ENCODE results near the gene MORC2. TPM values are rescaled to one million over a fixed set of nuclear protein-coding genes. Genes with fewer than 3 reads are reported as not detected.

Gene MORC2
- total and polyA plus RNA-seq, 2 donors = 10.7 to 45.1 TPM

DNA sequence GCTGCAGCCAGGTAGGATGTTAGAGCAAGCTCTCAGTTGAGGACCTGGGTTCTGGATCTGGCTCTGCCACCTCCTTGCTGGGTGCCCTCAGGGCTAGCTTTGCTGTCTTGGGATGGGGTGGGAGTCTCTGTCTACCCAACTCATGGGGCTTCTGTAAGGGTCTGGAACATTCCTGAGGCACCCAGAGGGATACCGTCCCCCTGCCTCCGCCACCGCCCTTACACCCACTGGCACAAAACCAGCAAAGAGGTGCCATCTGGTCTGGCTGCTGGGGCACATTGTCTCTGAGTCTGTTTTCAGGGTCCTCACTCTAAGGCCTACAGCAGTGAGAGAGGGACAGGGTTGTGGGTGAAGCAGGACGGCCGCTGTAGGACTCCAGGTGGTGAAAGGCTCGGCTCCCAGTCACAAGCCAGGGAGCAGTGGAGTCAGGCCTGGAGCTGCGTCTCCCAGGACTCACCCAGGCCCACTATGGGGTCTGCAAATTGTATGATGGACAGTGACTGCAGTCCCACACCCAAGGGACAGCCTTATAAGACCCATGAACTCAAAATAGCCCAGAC is 84.9 kb downstream of the MORC2 start:
- Histone ChIP-seq H3K9me3 (ENCODE audit: control insufficient read depth in 2 of 2, insufficient read depth in 1 of 2, low read length in 1 of 2) (no peaks in the 10 kb centered on the region), H3K27ac (ENCODE audit: low read depth in 1 of 2, low read length in 1 of 2) (no peak overlapping the region), H3K4me1 (ENCODE audit: control insufficient read depth in 2 of 2, insufficient read depth in 2 of 2, low read length in 2 of 2) (peaks cover 0 to 3% of the 10 kb centered on the region in 2 donors), H3K4me3 (ENCODE audit: low read length in 2 of 2) (no peak overlapping the region), H3K27me3 (ENCODE audit: control insufficient read depth in 2 of 2, insufficient read depth in 1 of 2, low read length in 1 of 2) (no peaks in the 10 kb centered on the region), H3K36me3 (ENCODE audit: control insufficient read depth in 2 of 2, insufficient read depth in 2 of 2, low read length in 1 of 2) (no peaks in the 10 kb centered on the region)
- WGBS = 97% methylated on average over 7 of the region's 7 CpGs
- no peak for DNase-seq (ENCODE audit: low read depth in 6 of 9, low spot score in 9 of 9)

DNA sequence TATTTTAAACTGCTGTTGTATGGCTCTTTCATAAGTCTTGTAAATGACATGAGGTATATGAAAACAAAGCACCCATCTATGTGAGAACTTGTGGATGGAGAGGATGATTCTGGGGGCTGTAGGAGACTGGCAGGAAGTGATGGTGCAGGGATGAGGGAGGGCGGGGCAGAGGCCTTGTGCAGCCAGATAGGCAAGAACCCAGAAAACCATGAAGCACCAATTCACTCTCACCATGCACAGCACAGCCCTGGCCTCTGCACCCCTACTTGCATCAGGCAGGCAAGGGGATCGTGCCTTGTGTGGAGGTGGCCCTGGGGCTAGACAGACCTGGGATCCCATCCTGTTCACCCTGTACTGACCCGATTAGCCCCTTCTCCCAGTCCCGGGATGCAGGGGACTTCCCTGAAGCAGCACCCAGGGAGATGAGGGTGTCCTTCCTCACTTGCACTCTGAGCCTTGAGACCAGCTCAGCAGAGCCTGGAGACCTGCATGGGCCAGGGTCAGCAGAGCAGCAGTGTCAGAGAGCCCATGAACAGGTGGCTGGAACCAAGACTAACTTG is 85.5 kb downstream of the MORC2 start:
- DNase-seq (ENCODE audit: low read depth in 6 of 9, low spot score in 9 of 9) = no peak
- H3K27me3 ChIP-seq (ENCODE audit: control insufficient read depth in 2 of 2, insufficient read depth in 1 of 2, low read length in 1 of 2) = no peaks in the 10 kb centered on the region
- H3K4me3 ChIP-seq (ENCODE audit: low read length in 2 of 2) = no peak overlapping the region
- 96% methylated on average over 4 of the region's 4 CpGs for WGBS
- H3K4me1 ChIP-seq (ENCODE audit: control insufficient read depth in 2 of 2, insufficient read depth in 2 of 2, low read length in 2 of 2) = peaks cover 0 to 3% of the 10 kb centered on the region in 2 donors
- H3K9me3 ChIP-seq (ENCODE audit: control insufficient read depth in 2 of 2, insufficient read depth in 1 of 2, low read length in 1 of 2) = no peaks in the 10 kb centered on the region
- H3K27ac ChIP-seq (ENCODE audit: low read depth in 1 of 2, low read length in 1 of 2) = no peak overlapping the region
- no peaks in the 10 kb centered on the region for H3K36me3 ChIP-seq (ENCODE audit: control insufficient read depth in 2 of 2, insufficient read depth in 2 of 2, low read length in 1 of 2)

DNA sequence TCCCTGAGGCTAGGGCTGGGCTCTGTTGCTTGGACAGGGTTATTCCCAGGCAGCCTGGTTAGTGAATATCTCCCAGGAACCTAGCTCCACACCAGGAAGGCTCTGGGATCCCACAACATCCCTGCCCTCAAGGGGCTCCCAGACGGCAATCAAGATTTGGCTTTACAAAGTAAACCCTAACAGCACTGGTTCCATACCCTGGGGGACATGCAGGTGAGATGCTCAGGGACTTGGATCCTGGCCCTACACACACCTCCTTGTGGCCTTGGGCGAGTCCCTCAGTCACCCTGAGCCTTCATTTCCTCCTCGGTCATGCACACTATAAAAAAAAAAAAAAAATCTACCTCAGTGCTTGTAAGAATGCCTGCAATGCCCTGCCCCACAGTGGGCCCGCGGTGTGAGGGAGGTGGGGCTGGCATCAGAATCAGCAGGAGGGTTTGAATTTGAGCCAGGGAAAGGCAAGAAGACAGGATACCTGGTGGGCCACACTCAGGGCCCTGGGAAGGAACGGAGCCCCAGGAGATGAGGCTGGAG is 86.3 kb downstream of the MORC2 start:
- no peaks in the 10 kb centered on the region for H3K27me3 ChIP-seq (ENCODE audit: control insufficient read depth in 2 of 2, insufficient read depth in 1 of 2, low read length in 1 of 2)
- 94% methylated on average over 6 of the region's 6 CpGs for WGBS
- no peak overlapping the region for H3K27ac ChIP-seq (ENCODE audit: low read depth in 1 of 2, low read length in 1 of 2)
- H3K9me3 ChIP-seq (ENCODE audit: control insufficient read depth in 2 of 2, insufficient read depth in 1 of 2, low read length in 1 of 2) = no peaks in the 10 kb centered on the region
- H3K4me1 ChIP-seq (ENCODE audit: control insufficient read depth in 2 of 2, insufficient read depth in 2 of 2, low read length in 2 of 2) = peaks cover 0 to 3% of the 10 kb centered on the region in 2 donors
- no peaks in the 10 kb centered on the region for H3K36me3 ChIP-seq (ENCODE audit: control insufficient read depth in 2 of 2, insufficient read depth in 2 of 2, low read length in 1 of 2)
- H3K4me3 ChIP-seq (ENCODE audit: low read length in 2 of 2) = no peak overlapping the region
- no peak for DNase-seq (ENCODE audit: low read depth in 6 of 9, low spot score in 9 of 9)

DNA sequence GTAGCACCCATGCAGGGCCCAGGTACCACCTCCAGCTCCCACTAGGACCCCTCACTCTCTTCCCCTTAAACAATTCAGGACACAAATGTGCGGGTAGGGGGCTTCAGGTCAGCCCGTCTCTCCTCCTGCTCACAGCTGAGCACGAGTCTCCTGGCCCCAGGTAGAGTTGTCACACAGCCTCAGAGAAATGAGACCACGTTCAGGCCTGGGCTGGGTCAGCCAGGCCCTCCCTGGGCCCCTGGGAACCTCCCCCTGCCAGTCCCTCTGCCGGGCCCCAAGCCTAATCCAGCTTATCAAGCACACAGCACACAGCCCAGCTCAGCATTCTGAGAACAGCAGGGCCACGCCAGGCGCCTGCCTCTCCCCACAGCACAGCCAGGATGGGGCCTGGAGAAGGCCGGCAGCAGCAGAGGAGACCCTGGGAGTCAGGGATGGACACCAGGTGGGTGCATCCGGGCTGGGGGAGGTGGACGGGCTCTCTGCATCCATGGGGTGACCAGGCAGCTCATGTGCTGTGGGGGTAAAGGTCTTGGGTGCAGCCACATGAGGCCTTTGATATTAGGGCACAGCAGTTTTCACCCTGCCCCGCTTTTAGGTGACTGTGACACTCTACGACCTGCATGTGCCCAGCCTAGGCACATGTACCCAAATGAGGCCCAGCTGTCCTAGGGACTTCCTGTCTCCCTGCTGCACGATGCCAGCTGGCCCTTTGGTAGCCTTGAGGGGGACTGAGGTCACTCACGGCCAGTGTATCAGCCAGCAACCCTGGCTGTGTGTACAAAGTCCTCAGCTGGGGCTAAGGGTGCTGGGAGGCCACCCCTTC is 87.0 kb downstream of the MORC2 start:
- H3K4me1 ChIP-seq (ENCODE audit: control insufficient read depth in 2 of 2, insufficient read depth in 2 of 2, low read length in 2 of 2) = peaks cover 0 to 3% of the 10 kb centered on the region in 2 donors
- no peak overlapping the region for H3K4me3 ChIP-seq (ENCODE audit: low read length in 2 of 2)
- no peaks in the 10 kb centered on the region for H3K27me3 ChIP-seq (ENCODE audit: control insufficient read depth in 2 of 2, insufficient read depth in 1 of 2, low read length in 1 of 2)
- no peaks in the 10 kb centered on the region for H3K9me3 ChIP-seq (ENCODE audit: control insufficient read depth in 2 of 2, insufficient read depth in 1 of 2, low read length in 1 of 2)
- WGBS = 92% methylated on average over 14 of the region's 14 CpGs
- DNase-seq (ENCODE audit: low read depth in 6 of 9, low spot score in 9 of 9) = no peak
- no peaks in the 10 kb centered on the region for H3K36me3 ChIP-seq (ENCODE audit: control insufficient read depth in 2 of 2, insufficient read depth in 2 of 2, low read length in 1 of 2)
- H3K27ac ChIP-seq (ENCODE audit: low read depth in 1 of 2, low read length in 1 of 2) = no peak overlapping the region

DNA sequence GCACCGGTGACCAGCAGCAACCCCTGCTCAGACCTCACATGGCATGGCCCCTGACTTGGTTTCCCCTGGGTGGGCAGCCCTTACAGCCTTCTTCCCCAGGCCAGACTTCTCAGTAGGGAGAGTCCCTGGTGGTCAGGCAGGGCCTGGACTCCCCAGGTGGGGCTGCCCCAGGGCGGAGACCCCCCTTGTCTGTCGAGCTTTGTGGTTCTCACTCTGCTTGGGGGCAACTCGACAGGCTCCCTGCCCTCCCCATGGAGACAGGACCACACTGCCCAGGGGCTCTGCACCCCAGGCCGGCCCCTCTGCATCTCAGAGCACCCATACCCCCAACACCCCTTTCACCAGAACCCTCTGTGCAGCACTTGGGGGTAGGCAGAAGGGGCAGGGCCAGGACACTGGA is 87.7 kb downstream of the MORC2 start:
- H3K4me3 ChIP-seq (ENCODE audit: low read length in 2 of 2) = no peak overlapping the region
- no peaks in the 10 kb centered on the region for H3K27me3 ChIP-seq (ENCODE audit: control insufficient read depth in 2 of 2, insufficient read depth in 1 of 2, low read length in 1 of 2)
- DNase-seq (ENCODE audit: low read depth in 6 of 9, low spot score in 9 of 9) = no peak
- H3K36me3 ChIP-seq (ENCODE audit: control insufficient read depth in 2 of 2, insufficient read depth in 2 of 2, low read length in 1 of 2) = no peaks in the 10 kb centered on the region
- no peaks in the 10 kb centered on the region for H3K9me3 ChIP-seq (ENCODE audit: control insufficient read depth in 2 of 2, insufficient read depth in 1 of 2, low read length in 1 of 2)
- H3K4me1 ChIP-seq (ENCODE audit: control insufficient read depth in 2 of 2, insufficient read depth in 2 of 2, low read length in 2 of 2) = peaks cover 0 to 3% of the 10 kb centered on the region in 2 donors
- 96% methylated on average over 5 of the region's 5 CpGs for WGBS
- H3K27ac ChIP-seq (ENCODE audit: low read depth in 1 of 2, low read length in 1 of 2) = no peak overlapping the region

DNA sequence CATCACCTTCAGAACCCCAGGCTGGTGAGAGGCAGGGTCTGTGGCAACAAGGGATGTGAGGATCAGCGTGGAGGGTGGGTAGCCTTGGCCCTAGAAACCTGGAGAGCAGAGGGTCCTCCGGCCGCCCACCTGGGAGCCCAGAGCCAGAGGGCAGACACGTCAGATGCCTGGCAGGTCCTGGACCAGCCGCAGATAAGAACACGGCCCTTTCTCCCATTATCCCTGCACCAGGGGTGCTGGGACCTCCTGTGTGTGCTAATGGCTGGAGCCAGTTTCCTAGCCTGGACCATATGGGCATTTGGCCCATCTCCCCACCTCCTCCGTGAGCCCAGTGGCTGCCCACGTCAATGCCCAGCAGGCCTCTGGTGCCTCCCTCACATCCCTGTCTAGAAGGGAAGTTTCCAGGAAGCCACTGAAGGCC is 88.4 kb downstream of the MORC2 start:
- DNase-seq (ENCODE audit: low read depth in 6 of 9, low spot score in 9 of 9) = no peak
- 97% methylated on average over 8 of the region's 8 CpGs for WGBS
- H3K9me3 ChIP-seq (ENCODE audit: control insufficient read depth in 2 of 2, insufficient read depth in 1 of 2, low read length in 1 of 2) = no peaks in the 10 kb centered on the region

DNA sequence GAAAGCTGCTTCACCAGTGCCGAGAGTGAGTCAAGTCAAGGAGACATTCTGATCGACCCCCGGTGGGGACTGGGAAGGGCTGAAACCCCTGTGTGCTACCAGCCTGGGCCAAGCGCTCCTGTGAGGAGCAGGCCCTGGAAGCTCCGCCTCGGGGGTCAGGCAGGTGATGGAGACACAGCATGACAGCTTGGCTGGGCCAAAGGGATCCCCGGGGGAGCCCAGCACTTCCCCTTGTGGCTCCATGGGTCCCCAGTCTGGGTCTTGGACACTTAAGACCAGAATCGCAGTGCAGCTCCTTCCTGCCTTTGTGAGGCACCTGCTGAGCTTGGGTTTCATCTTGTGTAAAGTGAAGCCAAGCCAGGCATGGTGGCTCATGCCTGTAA is 89.2 kb downstream of the MORC2 start:
- Histone ChIP-seq H3K27ac (ENCODE audit: low read depth in 1 of 2, low read length in 1 of 2) (no peak overlapping the region), H3K9me3 (ENCODE audit: control insufficient read depth in 2 of 2, insufficient read depth in 1 of 2, low read length in 1 of 2) (no peaks in the 10 kb centered on the region), H3K4me3 (ENCODE audit: low read length in 2 of 2) (no peak overlapping the region), H3K36me3 (ENCODE audit: control insufficient read depth in 2 of 2, insufficient read depth in 2 of 2, low read length in 1 of 2) (no peaks in the 10 kb centered on the region), H3K4me1 (ENCODE audit: control insufficient read depth in 2 of 2, insufficient read depth in 2 of 2, low read length in 2 of 2) (peaks cover 0 to 3% of the 10 kb centered on the region in 2 donors), H3K27me3 (ENCODE audit: control insufficient read depth in 2 of 2, insufficient read depth in 1 of 2, low read length in 1 of 2) (no peaks in the 10 kb centered on the region)
- 88% methylated on average over 8 of the region's 8 CpGs for WGBS
- DNase-seq (ENCODE audit: low read depth in 6 of 9, low spot score in 9 of 9) = no peak

More for the DNA sequence above, 88.4 kb downstream of the MORC2 start:
- Histone ChIP-seq H3K4me3 (ENCODE audit: low read length in 2 of 2) (no peak overlapping the region), H3K4me1 (ENCODE audit: control insufficient read depth in 2 of 2, insufficient read depth in 2 of 2, low read length in 2 of 2) (peaks cover 0 to 3% of the 10 kb centered on the region in 2 donors), H3K36me3 (ENCODE audit: control insufficient read depth in 2 of 2, insufficient read depth in 2 of 2, low read length in 1 of 2) (no peaks in the 10 kb centered on the region), H3K27ac (ENCODE audit: low read depth in 1 of 2, low read length in 1 of 2) (no peak overlapping the region), H3K27me3 (ENCODE audit: control insufficient read depth in 2 of 2, insufficient read depth in 1 of 2, low read length in 1 of 2) (no peaks in the 10 kb centered on the region)

DNA sequence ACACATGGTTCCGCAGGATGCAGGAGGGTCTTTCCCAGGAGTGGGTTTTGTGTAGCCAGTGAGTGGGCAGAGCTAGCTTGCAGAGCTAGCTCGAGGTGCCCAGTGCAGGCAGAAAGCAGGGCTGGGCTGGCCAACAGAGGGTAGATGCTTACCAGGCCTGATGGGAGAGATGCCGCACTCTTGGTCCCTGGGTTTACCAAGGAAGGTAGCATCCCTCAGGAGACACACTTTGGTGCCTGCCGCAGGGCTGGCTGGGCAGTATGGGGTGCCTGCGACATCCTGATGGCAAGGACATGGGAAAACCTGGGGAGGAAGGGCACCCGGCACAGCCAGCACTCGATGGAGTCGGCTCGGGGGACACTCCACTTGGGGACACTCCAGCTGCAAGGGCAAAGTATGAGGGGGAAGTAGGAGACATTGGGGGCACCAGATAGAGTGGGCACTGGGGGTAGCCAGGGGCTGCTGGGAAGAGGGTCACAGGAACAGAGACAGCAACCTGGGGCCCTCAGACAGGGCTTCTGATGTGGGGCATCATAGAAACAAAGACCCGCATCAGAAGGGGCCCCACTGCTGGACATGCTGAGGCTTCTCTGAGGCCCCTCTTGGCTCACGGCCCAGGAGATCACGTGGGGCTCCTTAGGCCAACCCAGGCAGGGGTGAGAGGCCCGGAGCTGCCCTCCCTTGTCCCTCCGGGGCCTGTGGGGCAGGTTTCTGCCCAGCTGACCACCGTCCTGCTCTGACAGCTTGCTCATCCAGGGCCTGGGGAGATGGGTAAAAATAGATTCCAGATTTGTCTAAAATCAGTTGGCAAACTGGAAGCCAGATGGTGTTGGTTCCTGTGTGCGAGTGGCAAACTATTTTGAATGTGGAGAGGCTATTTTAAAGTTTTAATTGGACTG is 89.8 kb downstream of the MORC2 start:
- Histone ChIP-seq H3K9me3 (ENCODE audit: control insufficient read depth in 2 of 2, insufficient read depth in 1 of 2, low read length in 1 of 2) (no peaks in the 10 kb centered on the region), H3K4me3 (ENCODE audit: low read length in 2 of 2) (no peak overlapping the region), H3K27me3 (ENCODE audit: control insufficient read depth in 2 of 2, insufficient read depth in 1 of 2, low read length in 1 of 2) (no peaks in the 10 kb centered on the region), H3K4me1 (ENCODE audit: control insufficient read depth in 2 of 2, insufficient read depth in 2 of 2, low read length in 2 of 2) (peaks cover 0 to 3% of the 10 kb centered on the region in 2 donors), H3K27ac (ENCODE audit: low read depth in 1 of 2, low read length in 1 of 2) (no peak overlapping the region), H3K36me3 (ENCODE audit: control insufficient read depth in 2 of 2, insufficient read depth in 2 of 2, low read length in 1 of 2) (no peaks in the 10 kb centered on the region)
- DNase-seq (ENCODE audit: low read depth in 6 of 9, low spot score in 9 of 9) = no peak
- 87% methylated on average over 16 of the region's 16 CpGs for WGBS
